ENCODE data around the gene CHN2.

CHN2 gene

DNA sequence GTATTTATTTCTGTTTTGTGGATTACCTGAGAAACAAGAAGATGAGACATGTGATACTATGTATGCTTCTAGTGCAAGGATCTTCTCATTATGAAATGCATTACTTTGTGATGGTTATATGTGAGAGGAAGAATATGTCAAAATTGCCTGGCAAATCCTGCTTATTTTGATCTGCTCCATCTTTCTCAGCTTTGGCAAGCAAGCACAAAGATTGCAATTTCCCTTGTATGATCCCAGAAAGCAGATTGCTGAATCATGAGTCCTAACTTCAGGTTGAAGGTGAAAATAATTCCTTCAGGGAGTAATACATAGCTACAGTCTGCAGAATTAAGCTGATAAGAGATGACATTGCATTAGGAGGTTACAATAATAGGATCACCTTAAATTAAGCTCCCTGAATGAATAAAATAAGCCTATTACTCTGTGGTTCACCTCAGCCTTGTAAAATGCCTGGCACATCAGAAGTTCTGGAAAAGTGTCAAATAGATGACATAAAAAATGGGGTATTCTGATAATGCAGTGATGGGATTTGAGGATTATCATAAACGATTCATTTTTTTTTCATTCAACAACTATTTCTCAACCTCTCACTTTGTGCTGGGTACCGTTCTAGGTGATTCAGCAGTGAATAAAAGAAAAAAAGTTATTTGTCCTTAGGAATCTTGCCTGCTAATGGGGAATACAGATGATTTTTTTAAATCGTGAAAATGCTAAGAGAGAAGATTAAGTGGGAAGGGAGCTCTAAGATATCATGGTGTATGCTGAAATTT lies 120.7 kb downstream of the CHN2 start:
- no peak for DNase-seq

DNA sequence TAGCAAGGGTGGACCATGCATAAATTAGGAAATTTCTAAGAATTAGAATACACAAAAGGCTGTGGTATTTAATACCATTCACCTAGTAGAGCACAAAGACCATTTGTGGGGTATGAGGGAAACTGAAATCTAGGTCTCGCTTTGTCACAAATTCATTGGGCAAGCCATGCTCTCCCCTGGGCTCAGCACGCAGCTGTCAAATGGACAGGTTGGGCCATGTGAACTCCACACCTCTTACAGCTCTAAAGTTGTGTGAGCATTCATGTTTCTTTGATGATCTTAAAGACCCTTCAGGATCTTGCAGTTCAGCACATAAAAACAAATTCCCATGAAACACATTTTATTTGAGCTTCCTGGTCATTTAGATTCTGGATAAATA lies 121.3 kb downstream of the CHN2 start:
- DNase-seq: no peak

DNA sequence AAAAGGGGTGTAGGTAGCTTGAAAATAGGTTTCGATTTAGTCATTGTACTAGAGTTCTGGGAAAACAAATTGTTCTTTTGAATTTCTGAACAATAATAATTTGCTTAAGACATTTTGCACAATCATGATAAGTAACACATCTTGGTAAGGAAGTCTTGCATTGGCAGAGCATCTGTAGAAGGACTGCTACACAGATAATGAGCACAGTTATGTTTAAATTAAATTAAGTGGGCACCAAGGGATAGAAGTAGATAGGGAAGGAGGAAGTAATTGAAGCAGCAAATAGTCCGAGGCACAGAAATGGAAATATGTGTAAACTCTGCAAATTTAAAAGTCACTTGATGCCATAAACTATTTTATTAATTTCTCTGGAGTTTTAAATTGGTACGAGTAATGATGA lies 122.4 kb downstream of the CHN2 start:
- DNase-seq: no peak

DNA sequence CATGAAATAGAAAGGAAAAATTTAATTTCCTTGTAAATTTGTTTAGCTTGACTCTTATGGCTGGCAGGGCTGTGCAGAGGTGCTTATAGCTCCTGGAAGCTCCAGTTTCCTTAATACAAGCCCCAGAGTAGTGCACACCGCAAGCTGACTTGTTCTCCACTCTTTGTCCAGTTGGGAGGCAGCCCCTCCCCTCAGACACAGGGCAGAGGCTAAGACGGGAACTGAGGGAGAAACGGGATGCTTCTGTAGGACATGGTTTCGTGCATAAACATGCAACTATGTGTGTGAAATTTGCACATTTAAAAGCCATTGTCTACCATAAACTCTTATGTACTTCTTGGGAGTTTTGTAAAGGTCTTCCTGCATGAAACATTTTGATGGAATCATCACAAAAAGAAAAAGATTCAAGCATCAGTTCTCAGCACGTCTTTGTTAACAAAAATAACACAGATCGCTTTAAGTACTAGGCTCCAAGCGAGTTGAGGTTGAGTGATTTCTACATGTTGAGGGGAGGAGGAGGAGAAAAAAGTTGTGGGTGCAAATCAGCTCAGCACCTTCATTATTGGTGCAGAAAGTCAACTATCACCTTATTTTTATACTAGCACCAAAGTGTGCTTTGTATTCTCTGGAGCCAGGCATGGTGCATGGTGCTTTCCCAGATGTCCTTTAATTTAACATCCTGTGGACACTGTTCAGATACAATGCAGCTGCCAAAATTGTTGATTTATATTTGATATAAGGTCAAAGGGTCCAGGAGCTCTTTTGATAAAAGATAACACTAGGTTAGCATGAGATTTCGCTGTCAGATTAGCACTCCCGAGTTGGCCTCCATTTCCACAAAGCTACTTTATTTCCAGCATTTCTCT lies 124.5 kb downstream of the CHN2 start:
- DNase-seq: no peak

DNA sequence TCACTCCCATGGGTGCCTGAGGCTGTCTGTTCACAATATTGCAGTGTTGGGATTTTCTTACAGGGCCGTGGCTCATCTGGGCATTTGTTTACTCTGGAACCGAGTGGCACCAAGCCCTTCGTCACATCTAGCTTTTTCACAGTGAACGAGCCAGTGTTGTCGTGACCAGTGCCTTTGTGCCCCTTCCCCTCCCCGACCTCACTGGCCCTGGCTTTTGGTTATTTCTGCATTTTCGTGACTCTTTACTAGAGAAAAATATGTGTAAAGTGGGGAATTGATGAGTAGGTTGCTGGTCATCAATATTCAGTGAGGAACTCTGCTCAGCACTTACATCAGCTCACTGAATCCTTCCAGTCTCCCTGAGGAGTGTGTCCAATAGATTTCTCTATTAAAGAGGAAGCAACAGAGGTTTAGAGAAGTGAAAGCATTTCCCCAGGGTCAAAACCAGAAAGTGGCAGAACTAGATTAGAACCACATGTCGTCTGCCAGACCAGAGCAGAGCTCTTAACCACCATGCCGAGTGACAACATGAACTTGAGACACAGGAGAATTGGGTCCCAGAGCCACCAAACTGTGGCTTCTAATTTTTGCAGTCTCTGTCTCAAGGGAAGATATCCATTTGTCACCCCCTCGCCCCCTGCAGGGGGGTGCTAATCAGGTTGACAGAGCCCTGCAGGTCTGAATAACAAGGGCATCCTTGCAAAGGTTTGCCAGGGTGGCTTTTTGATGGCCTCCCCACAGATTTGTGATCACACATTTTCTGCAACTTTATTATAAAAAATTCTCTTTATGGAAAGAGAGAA lies 125.3 kb downstream of the CHN2 start:
- DNase-seq: no peak

DNA sequence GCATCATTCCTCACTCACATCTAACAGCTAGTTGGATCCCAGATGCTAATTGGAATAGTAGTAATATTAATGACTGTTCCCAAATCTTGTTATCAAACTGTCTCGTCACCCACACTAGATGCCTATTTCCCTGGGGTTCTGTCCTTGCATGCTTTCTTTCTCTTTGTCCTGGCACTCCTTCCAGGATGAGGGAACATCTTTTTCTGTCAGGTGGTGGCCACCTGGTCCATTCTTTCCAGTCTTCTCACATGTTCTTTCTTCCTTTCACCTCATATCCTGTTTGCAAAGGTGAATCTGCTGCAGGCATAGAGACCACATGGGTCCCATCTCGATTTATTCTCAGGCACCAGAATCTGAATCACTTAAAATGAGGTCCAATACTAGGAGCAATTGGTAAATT lies 126.0 kb downstream of the CHN2 start:
- DNase-seq: no peak

DNA sequence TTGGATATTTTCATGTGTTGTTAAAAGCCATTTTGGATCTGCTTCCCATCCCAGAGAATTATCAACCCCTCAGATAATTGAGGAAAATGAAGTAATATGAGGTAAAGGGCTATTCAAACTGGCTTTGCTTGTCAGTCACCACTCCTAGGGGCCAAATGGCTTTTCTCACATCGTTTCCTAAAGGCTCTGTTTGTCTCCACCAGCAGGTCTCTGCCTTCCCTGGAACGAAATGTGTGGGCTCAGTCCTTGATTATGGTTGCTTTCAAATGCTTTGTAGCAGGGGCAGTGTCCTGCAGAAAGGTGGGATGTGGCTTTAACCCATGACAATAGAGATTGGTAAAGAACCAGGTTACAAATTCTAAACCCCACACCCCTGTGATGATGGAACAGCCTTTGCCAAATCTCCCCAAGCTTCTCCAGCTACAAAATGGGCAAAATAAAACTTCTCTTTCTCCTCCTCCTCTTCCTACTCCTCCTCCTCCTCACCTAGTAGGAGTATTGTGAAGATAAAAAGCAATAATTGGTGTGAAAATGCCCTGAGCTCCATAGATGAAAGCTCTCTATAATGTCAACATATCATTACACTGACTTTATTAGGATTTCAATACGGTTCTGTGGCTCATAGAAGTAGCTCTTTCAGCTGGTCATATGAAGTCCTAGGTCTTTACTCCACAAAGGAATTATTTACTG lies 127.6 kb downstream of the CHN2 start:
- no peak for DNase-seq

DNA sequence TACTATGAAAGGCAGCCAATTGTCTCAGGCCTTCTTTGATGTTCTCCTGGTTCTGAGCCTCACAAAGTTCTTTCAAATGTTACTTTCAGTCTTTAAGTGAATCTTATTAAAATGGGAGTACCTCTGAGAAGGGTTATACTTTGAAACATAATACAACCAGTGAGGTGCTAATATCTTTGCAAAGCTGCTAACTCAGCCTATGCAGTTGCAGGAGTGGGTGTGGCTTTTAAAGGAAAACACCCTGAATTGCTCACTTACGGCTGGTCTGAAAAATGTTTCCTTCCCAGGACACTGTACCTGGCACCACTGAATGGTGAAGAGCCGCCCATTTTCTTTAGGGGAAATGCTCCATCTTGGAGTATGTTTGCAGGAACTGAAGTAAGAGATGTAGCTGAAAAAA lies 130.9 kb downstream of the CHN2 start:
- DNase-seq: no peak

DNA sequence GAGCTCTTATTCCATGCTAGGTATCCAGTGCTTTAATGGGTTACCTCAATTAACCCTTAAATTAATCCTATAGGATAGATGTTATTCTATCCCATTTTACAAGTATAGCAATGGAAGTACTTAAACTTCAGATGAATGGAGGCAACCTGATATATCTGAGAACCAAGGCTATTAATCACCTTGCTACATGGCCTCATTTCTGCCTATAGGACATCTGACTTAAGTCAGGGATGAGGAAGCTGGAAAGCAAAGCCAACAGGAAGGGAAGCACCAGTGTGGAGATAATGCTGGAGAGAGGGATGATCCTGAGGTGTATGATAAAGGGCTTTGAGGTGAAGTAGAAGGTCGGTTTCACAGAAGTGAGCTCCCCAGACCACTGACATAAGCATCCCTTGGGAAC lies 132.3 kb downstream of the CHN2 start:
- no peak for DNase-seq

DNA sequence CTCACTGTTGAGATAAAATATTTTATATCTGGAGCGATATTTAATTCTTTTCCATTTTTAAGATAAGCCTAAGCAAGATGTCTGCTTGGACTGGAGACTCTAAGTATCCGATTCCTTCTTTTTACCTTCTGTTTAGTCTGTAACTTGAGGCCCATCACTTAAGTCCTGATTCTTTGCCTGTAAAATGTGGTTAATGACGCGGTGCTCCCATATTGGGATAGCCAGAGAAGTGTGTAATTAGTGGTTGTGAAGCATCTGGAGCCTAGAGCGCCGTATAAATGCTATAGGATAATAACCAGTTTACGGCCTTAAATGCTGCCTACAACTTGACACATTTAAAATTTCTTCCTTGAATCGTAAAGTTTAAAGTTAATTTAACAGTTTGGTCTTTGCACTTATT lies 132.9 kb downstream of the CHN2 start:
- no peak for DNase-seq

DNA sequence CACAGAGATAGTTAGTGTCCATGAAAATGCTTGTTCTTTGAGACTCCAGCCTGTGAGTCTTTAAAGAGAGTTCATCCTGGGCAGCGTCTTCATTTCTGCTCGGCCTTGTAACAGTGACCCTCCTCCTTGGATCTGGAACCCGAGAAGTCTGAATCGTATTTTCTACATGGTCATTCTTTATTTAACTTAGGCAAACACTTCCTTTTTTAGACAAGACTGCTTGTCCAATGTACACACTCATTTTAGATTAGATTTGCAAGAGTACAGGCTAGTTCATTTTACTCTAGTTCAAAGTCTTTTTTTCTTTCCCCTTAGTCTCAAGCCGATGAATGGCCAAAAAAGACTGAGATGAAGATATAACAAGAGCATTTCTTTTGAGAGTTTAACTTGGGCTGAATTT lies 133.5 kb downstream of the CHN2 start:
- DNase-seq: no peak

DNA sequence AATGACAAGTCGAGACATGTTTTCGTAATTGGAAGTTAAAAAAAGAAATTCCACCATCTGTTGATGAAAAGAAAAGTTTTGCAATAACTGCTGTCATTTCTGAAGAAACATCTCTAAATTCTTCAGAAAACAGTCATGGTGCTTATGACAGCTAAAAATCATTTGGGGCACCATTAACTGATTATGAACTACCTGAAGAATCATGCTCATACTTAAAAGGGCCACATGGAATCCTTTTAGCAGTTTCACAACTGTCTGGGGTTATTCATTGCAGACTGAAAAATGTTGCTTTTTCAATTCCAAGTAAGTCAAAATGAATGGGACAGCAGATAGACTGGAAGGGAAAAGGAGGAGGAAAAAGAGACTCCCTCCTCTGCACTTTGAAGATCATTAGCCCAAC lies 134.2 kb downstream of the CHN2 start:
- DNase-seq: no peak

DNA sequence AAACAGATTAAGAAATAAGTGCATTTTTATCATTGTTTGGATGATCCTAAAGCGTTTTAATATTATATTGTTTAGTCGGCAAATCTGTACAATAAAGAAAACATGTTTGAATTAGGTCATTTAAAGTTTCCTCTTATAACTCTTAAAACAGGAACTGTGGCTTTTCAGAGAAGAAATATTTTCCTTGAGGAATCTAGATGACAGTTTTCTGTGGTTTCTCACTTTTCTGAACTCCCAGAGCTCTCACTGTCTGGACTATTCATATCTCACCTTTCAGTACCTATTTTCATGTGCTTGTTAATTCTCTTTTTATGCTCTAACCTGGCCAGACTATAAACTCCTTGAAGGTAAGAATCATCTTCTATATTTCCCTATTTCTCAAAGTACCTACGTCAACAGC lies 135.1 kb downstream of the CHN2 start:
- no peak for DNase-seq

DNA sequence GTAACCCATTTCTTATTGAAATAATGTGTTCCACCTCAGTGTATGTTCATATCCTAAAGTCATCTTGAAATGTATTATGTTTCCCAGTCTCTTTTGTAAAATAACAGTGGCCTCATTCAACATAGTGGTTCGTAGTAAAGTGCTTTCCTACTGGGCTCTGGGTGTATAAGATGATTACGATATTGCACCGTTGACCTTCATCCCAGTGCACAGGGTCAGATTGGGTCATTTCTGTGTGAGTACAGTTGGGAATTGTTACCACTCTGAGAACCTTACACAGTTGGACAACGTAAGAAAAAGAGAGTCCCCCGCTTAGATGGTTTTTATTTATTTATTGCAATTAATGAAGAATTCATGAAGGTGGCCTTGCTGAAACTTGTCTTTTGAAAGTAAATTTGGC lies 135.6 kb downstream of the CHN2 start:
- no peak for DNase-seq

DNA sequence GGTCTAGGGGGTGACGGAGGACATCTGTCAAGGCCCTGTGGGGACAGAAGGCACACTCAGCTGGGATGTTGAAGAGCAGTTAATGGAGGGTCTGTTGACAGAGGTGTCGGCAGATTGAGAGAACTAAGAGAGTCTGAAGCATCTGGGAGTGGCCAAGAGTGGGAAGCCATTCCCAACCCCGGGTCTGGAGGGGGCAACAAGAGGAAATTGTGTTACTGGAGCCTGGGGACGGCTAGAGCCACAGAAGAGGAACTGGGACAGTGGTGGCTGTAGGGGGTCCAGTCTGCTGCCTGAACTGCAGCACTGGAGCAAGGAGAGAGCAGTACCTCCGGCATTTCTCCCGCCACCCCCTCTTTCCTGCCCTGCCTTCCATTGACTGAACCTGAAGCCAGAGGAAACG lies 136.6 kb downstream of the CHN2 start:
- no peak for DNase-seq

DNA sequence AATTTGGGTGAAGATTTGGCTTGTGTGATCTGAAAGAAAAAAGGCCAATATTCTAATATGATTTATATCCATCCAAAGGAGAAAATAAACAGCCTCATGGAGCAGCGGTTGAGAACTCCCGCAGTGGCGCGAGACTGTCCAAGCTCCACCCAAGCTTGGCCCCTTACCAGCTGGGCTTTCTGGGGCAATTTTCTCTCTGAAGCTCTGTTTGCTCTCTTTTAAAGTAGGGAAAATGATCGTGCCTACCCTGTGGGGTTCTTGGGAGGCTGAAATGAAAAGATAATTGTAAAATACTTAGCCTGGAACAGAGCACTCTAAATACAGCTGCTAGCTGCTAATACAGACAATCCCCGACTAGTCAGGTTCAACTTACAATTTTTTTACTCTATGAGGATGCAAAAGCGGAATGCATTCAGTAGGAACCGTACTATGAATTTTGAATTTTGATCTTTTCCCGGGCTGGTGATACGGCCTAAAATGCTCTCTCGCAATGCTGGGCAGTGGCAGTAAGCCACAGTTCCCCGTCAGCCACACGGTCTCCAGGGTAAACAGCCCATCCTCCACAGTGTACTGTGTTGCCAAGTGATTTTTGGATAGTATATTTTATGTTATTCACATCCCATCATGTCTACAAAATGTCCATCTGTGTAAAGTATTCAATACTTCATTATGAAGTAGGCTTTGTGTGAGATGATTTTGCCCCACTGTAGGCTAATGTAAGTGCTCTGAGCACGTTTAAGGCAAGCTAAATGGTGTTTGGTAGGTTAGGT lies 137.7 kb downstream of the CHN2 start:
- DNase-seq: no peak

DNA sequence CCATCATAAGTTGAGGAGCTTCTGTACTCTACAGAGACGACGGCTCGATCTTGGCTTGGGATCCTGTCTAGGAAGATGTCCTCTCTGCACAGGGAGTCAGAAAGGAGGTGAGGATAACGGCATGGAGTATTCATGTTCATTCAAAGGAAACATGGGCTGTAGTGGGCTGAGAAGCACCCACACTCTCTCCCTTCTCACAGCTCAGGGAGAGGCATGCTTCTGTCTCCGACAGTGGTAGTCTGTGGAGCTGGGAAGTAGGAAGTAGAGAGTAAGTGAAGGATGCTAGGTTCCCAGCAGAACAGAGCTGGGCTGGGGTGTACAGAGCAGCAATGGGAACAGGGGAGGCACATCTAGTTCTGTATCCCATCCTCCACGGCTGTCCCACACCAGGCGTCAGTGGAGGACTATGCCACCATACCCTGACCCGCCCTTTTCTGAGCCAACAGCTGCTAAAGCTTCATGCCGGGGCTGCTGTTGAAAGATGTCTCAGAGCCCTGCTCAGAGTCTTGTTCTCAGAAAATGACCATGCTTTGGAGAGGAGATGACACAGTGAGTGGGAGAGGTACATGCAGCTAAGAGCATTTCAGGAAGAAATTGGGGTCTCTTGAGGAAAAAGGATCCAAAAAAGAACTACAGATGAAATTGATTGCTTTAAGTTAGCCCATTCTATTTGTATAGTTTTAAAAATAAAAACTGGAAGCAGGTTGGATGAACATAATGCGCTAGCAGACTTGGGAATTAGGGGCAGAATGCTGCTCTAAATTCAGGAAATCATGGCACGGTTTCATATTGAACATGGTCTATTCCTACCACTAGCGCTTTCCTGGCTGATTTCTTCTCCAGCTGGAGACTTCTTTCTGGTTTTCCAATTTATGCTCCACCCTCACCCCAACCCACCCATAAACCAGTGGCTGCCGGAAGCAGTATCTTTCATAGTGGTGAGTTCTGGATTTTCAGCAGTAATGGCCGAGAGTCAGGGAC lies 138.6 kb downstream of the CHN2 start:
- DNase-seq: no peak

DNA sequence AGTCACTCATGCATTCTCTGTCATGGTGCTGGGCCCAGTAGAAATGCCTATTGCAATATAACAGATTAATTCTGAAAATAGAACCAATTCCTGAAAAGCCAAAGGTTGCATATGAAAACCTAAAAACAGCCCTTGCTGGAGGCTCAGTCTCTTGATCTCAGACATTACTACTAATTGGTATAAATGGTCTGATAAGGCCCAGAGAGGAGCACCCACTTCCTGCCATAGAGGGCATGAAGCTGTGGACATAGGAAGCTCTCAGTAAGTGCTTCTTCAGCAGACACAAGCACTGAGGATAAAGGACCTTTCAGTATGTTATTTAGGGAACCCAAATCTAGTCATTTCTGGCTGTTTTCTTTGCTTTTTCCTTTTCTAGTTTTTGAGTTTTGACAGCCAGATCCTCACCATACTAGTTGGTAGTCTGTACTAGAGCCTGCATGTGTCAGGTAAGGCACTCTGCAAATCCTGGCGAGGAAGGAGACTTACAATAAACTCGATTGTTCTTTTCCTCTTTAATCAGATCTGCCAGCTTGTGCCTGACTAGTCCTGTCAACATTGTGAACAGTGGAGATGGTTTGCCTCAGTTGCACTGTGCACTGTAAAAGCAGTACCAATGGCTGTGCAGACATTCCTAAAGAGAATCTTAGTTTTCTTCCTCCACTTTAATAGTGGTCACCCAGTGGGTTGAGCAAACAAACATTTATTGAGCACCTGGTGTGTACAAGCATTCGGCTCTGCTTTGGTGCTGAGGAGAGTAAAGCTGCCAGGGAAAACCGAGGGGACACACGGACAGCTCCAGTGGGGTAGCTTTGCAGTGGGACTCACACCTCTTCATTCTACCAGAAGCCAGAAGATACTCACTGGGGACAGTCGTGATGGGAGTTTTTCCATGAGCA lies 140.9 kb downstream of the CHN2 start:
- DNase-seq: no peak

DNA sequence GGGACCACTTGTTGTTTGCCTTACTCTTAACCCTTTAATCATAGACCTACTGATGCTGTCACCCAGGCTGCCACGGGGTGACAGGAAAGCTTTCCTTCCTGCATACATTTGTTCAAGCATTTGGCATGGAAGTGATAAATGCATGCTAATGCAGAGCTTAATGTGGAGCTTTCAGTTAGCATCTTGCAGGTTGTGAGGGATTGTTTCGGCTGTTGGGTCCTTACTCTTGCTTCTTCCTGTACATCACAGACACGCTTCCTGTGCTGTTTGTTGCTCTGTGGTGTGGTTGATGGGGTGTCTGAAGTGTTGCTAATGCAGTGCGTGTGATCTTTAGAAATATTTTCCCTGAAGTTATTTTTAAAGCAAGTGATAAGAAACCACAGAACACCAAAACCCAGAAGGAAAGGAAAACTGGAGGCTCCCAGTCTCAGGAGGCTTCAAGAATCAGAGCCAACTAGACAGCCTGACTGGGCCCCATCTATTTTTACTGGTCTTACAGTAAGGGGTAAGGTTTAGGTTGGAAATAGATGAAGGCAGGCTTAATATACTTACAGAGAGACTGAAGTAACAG lies 143.1 kb downstream of the CHN2 start:
- DNase-seq: no peak

DNA sequence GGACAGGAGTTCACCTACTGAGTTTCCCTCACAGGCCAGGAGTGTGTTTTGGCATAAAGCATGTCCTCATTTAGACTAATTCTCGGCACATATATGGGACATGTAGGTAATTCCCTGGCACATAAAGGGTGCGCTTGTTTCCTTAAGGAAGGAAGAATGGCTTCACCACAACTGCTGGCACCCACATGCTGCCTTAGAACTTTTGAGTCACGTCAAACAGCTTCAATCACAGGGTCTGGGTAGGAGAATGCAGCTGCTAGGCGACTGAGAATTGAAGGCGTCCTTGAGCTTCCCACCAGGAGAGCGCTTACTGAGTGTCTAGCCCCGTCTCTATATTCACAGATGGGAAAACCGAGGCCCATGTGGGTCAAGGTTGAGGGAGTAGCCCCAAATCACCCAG lies 146.1 kb downstream of the CHN2 start:
- DNase-seq: no peak
